22Rv1 (cell line): ENCODE measurements around the gene INCENP.

Source experiments
- ZFX ChIP-seq: fragments of 450-650 bp; IDR thresholded peaks from 2 replicates; pipeline ENCODE4 v1.6.1; 2017; ENCODE audit warnings: antibody characterized with exemption, borderline replicate concordance
- TF ChIP-seq, protein P1 (sequence below): fragments of 450-650 bp; IDR thresholded peaks from 2 replicates; pipeline ENCODE4 v1.5.1; 2017; ENCODE audit warnings: mild to moderate bottlenecking

DNA sequence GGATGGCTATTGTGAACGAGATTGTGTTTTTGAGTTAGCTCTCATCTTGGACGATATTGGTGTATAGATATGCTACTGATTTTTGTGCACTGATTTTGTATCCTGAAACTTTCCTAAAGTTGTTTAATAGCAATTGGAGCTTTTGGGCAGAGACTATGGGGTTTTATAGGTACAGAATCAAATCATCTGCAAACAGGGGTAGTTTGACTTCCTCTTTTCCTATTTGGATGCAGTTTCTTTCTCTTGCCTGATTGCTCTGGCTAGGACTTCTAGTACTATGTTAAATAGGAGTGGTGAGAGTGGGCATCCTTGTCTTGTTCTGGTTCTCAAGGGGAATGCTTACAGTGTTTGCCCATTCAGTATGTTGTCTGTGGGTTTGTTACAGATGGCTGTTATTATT is 57.3 kb downstream of the INCENP start:
- TF ChIP-seq, protein P1, sequence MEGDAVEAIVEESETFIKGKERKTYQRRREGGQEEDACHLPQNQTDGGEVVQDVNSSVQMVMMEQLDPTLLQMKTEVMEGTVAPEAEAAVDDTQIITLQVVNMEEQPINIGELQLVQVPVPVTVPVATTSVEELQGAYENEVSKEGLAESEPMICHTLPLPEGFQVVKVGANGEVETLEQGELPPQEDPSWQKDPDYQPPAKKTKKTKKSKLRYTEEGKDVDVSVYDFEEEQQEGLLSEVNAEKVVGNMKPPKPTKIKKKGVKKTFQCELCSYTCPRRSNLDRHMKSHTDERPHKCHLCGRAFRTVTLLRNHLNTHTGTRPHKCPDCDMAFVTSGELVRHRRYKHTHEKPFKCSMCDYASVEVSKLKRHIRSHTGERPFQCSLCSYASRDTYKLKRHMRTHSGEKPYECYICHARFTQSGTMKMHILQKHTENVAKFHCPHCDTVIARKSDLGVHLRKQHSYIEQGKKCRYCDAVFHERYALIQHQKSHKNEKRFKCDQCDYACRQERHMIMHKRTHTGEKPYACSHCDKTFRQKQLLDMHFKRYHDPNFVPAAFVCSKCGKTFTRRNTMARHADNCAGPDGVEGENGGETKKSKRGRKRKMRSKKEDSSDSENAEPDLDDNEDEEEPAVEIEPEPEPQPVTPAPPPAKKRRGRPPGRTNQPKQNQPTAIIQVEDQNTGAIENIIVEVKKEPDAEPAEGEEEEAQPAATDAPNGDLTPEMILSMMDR = no peak
- TF ChIP-seq ZFX = no peak
